GM23338 (cell line): ENCODE measurements around the gene DGKD. TPM values are rescaled to one million over a fixed set of nuclear protein-coding genes. Genes with fewer than 3 reads are reported as not detected.

Experiments used
- ATAC-seq: fragments of 200-7000 bp; cut with Tn5 transposase; 3 replicates; pipeline ENCODE4 v1.9.1; 2020
- DNase-seq: peaks from one replicate; pipeline ENCODE4 v3.0.0-alpha.2; 2015; ENCODE audit warnings: low spot score
- H2AFZ ChIP-seq: fragments of 200-600 bp; sonication (generic); 2 replicates; pipeline ENCODE4 v1.8.0; 2016; ENCODE audit warnings: antibody characterized with exemption, mild to moderate bottlenecking, moderate library complexity
- H3F3A ChIP-seq: fragments of 200-600 bp; sonication (generic); replicated peaks from 2 replicates; pipeline ENCODE4 v1.8.0; 2017; ENCODE audit warnings: antibody characterized with exemption, mixed run types, low read depth
- H3K27ac ChIP-seq: fragments of 200-600 bp; sonication (generic); 2 replicates; pipeline ENCODE4 v1.6.1; 2016; ENCODE audit warnings: low read depth
- H3K27me3 ChIP-seq: fragments of 200-600 bp; sonication (generic); 2 replicates; pipeline ENCODE4 v1.8.0; 2016; ENCODE audit warnings: mild to moderate bottlenecking, mixed run types, moderate library complexity; ENCODE audit not compliant: insufficient read depth
- H3K36me3 ChIP-seq: fragments of 200-600 bp; sonication (generic); 2 replicates; pipeline ENCODE4 v1.8.0; 2016; ENCODE audit warnings: mild to moderate bottlenecking; ENCODE audit not compliant: insufficient read depth
- H3K4me1 ChIP-seq: fragments of 200-600 bp; sonication (generic); 2 replicates; pipeline ENCODE4 v1.8.0; 2016; ENCODE audit warnings: mild to moderate bottlenecking, moderate library complexity; ENCODE audit not compliant: insufficient read depth
- H3K4me2 ChIP-seq: fragments of 200-600 bp; sonication (generic); 2 replicates; pipeline ENCODE4 v1.7.1; 2017; ENCODE audit warnings: mixed run types
- H3K4me3 ChIP-seq: fragments of 200-600 bp; sonication (generic); 2 replicates; pipeline ENCODE4 v1.6.1; 2016; ENCODE audit warnings: mixed run types
- H3K79me2 ChIP-seq: fragments of 200-600 bp; sonication (generic); replicated peaks from 2 replicates; pipeline ENCODE4 v1.8.0; 2017; ENCODE audit warnings: mild to moderate bottlenecking; ENCODE audit not compliant: insufficient read depth
- H3K9me2 ChIP-seq: fragments of 200-600 bp; sonication (generic); 2 replicates; pipeline ENCODE4 v1.8.0; 2017; ENCODE audit not compliant: insufficient read depth
- H4K20me1 ChIP-seq: fragments of 200-600 bp; sonication (generic); replicated peaks from 2 replicates; pipeline ENCODE4 v1.8.0; 2017; ENCODE audit warnings: mild to moderate bottlenecking; ENCODE audit not compliant: insufficient read depth
- H3K27ac Mint-ChIP-seq: 2 replicates; pipeline ENCODE4 v1.8.0; 2020; ENCODE audit warnings: inconsistent platforms, mild to moderate bottlenecking, moderate library complexity, mixed read lengths
- H3K27me3 Mint-ChIP-seq: 3 replicates; pipeline ENCODE4 v1.8.0; 2022; ENCODE audit warnings: low read depth, mild to moderate bottlenecking, moderate library complexity, mixed read lengths, inconsistent platforms; ENCODE audit not compliant: insufficient read depth, poor library complexity
- H3K36me3 Mint-ChIP-seq: 3 replicates; pipeline ENCODE4 v1.8.0; 2021; ENCODE audit warnings: low read depth, mild to moderate bottlenecking, inconsistent platforms, moderate library complexity, mixed read lengths
- H3K4me1 Mint-ChIP-seq: 3 replicates; pipeline ENCODE4 v1.8.0; 2020; ENCODE audit warnings: mild to moderate bottlenecking, inconsistent platforms, mixed read lengths
- H3K4me3 Mint-ChIP-seq: 3 replicates; pipeline ENCODE4 v1.8.0; 2021; ENCODE audit warnings: moderate library complexity, mild to moderate bottlenecking, inconsistent platforms, mixed read lengths
- H3K9me3 Mint-ChIP-seq: 3 replicates; pipeline ENCODE4 v1.8.0; 2020; ENCODE audit warnings: moderate library complexity, mild to moderate bottlenecking, inconsistent platforms, mixed read lengths
- CREB1 ChIP-seq: fragments of 250-450 bp; sonication (Bioruptor Pico); IDR thresholded peaks from 2 replicates; pipeline ENCODE4 v1.5.0; 2020; ENCODE audit warnings: low read depth, mild to moderate bottlenecking, moderate library complexity
- CTCF ChIP-seq, 2 experiments: fragments of 200-600 bp in 1 of 2; sonication (generic) in 1 of 2; conservative IDR thresholded peaks; 2 replicates each; pipeline versions ENCODE4 v1.5.1 to v1.6.1; 2016 to 2017; ENCODE audit warnings: antibody characterized with exemption in 2 of 2, low read depth in 2 of 2, mild to moderate bottlenecking in 2 of 2, moderate library complexity in 1 of 2
- ETS1 ChIP-seq: IDR thresholded peaks from 2 replicates; pipeline ENCODE4 v1.6.1; 2016; ENCODE audit warnings: antibody characterized with exemption
- EZH2 ChIP-seq: fragments of 200-600 bp; sonication (generic); IDR thresholded peaks from one replicate; pipeline ENCODE4 v1.8.0; 2017; ENCODE audit warnings: antibody characterized with exemption, mild to moderate bottlenecking, low read depth; ENCODE audit not compliant: unreplicated experiment
- NANOG ChIP-seq: IDR thresholded peaks from 2 replicates; pipeline ENCODE4 v1.6.1; 2016; ENCODE audit warnings: antibody characterized with exemption, borderline replicate concordance
- REST ChIP-seq: IDR thresholded peaks from one replicate; pipeline ENCODE4 v1.6.1; 2018; ENCODE audit warnings: antibody characterized with exemption; ENCODE audit not compliant: unreplicated experiment
- STAT1 ChIP-seq: IDR thresholded peaks from one replicate; pipeline ENCODE4 v1.6.1; 2016; ENCODE audit warnings: antibody characterized with exemption; ENCODE audit not compliant: unreplicated experiment
- ZNF462 ChIP-seq: fragments of 250-450 bp; sonication (Bioruptor Pico); IDR thresholded peaks from 2 replicates; pipeline ENCODE4 v1.5.0; 2020; ENCODE audit warnings: mild to moderate bottlenecking, moderate library complexity
- polyA plus RNA-seq: library from polyadenylated mRNA; unstranded; fragments of >200 nt; fragmentation: Nextera tagmentation; extraction: Ambion mirVana; gene quantifications from 2 replicates; pipeline ENCODE4 v1.2.1, GENCODE V29; 2016
- total RNA-seq: library from RNA; depleted of rRNA; stranded (reverse); fragments of >200 nt; shearing (Covaris generic); gene quantifications from 2 replicates; pipeline ENCODE4 v1.2.3, GENCODE V29; 2014

Gene DGKD
- total and polyA plus RNA-seq, 2 experiments from 2014 or later = 11.1 to 23.4 TPM

GRCh38 chr2:233501198-233502076 lies 147.1 kb downstream of the DGKD start:
- Histone ChIP-seq H3K4me3 (no peak overlapping the region), H3K27ac (no peak overlapping the region), H4K20me1 (no peaks in the 10 kb centered on the region), H3K79me2 (no peaks in the 10 kb centered on the region), H2AFZ (no peak overlapping the region), H3K27me3 (no peaks in the 10 kb centered on the region), H3F3A (no peaks in the 10 kb centered on the region), H3K4me1 (no peaks in the 10 kb centered on the region), H3K4me2 (no peak overlapping the region), H3K9me2 (no peaks in the 10 kb centered on the region), H3K36me3 (no peaks in the 10 kb centered on the region; the same call in 1 of the 2 replicates)
- peaks cover 7% of the 10 kb centered on the region; the same call in 1 of the 3 replicates for H3K9me3 Mint-ChIP-seq
- H3K27me3 Mint-ChIP-seq = no peaks in the 10 kb centered on the region
- no peak overlapping the region for H3K27ac Mint-ChIP-seq
- H3K4me3 Mint-ChIP-seq = no peak overlapping the region
- DNase-seq (no peak), ATAC-seq (no peak)
- TF ChIP-seq ETS1 = no peak
- TF ChIP-seq NANOG = no peak
- no peak for TF ChIP-seq CREB1 (CRISPR knock-in tag)
- TF ChIP-seq REST = no peak
- TF ChIP-seq STAT1 = no peak
- TF ChIP-seq EZH2 = no peak
- no peak for TF ChIP-seq CTCF (conservative IDR thresholded peaks at IDR 0.05; ENCODE audit: low read depth in 2 of 2)
- TF ChIP-seq ZNF462 (CRISPR knock-in tag) = no peak
- H3K36me3 Mint-ChIP-seq = peaks cover 7% of the 10 kb centered on the region; the same call in 2 of the 3 replicates
- H3K4me1 Mint-ChIP-seq = peaks cover 7% of the 10 kb centered on the region; the same call in 2 of the 3 replicates
